H1 (cell line): ENCODE results near the gene TECRL. TPM values are rescaled to one million over a fixed set of nuclear protein-coding genes. Genes with fewer than 3 reads are reported as not detected.

ENCODE experiments used
- CTCF ChIA-PET: fragments of 300-600 bp; sonication (Branson Sonifier 250); formaldehyde crosslinking; loops from one replicate; lab custom pipeline; 2021; ENCODE audit not compliant: partially characterized antibody; lab: Charles Lee
- POLR2A ChIA-PET: fragments of 300-600 bp; sonication (Branson Sonifier 250); formaldehyde crosslinking; loops from one replicate; lab custom pipeline; 2021; ENCODE audit warnings: inconsistent platforms; ENCODE audit not compliant: partially characterized antibody; lab: Charles Lee
- DNase-seq, 2 experiments: peaks; one replicate each; pipeline versions ENCODE4 v3.0.0 to v3.0.0-alpha.2; 2010 to 2022; ENCODE audit warnings: low spot score in 2 of 2, low read depth in 1 of 2, mixed read lengths in 1 of 2
- FAIRE-seq: peaks from 2 replicates; lab custom pipeline; 2011; peaks lifted over from hg19 to GRCh38; lab: Jason Lieb, UNC
- H2AFZ ChIP-seq: 2 replicates; pipeline ENCODE4 v1.8.1; 2012; ENCODE audit warnings: low read length, inconsistent platforms
- H2AK5ac ChIP-seq: 2 replicates; pipeline ENCODE4 v1.6.1; 2013; ENCODE audit warnings: low read depth, low read length
- H2BK120ac ChIP-seq: replicated peaks from 2 replicates; pipeline ENCODE3; 2013; ENCODE audit warnings: low read depth, low read length, inconsistent platforms
- H2BK12ac ChIP-seq: 2 replicates; pipeline ENCODE4 v1.6.1; 2013; ENCODE audit warnings: low read depth, low read length
- H2BK15ac ChIP-seq: 2 replicates; pipeline ENCODE4 v1.6.1; 2013; ENCODE audit warnings: low read length
- H2BK20ac ChIP-seq: 2 replicates; pipeline ENCODE4 v1.6.1; 2013; ENCODE audit warnings: low read length
- H2BK5ac ChIP-seq: 2 replicates; pipeline ENCODE4 v1.6.1; 2013; ENCODE audit warnings: low read depth, low read length
- H3K14ac ChIP-seq: 2 replicates; pipeline ENCODE4 v1.6.1; 2013; ENCODE audit warnings: inconsistent platforms; ENCODE audit not compliant: insufficient read length
- H3K18ac ChIP-seq: 2 replicates; pipeline ENCODE4 v1.6.1; 2013; ENCODE audit warnings: low read length; ENCODE audit errors: extremely low read depth
- H3K23ac ChIP-seq: 2 replicates; pipeline ENCODE4 v1.6.1; 2013; ENCODE audit warnings: inconsistent platforms; ENCODE audit not compliant: insufficient read length
- H3K23me2 ChIP-seq: 2 replicates; pipeline ENCODE4 v1.6.1; 2013; ENCODE audit warnings: low read depth, low read length
- H3K27ac ChIP-seq: 2 replicates; pipeline ENCODE4 v1.6.1; 2011; ENCODE audit warnings: low read depth, low read length, inconsistent platforms
- H3K27me3 ChIP-seq, 4 experiments: replicated peaks in 1 of 4; 1 replicate in 1 of 4; 2 replicates in 3 of 4; pipeline versions ENCODE4 v1.6.1 to v1.8.1; 2011 to 2013; ENCODE audit warnings: low read length in 3 of 4, mild to moderate bottlenecking in 3 of 4, inconsistent platforms in 2 of 4, mixed read lengths in 2 of 4, moderate library complexity in 1 of 4; ENCODE audit not compliant: control insufficient read depth in 3 of 4, insufficient read depth in 3 of 4; ENCODE audit errors: extremely low read depth in 1 of 4
- H3K36me3 ChIP-seq, 4 experiments: 2 replicates each; pipeline versions ENCODE4 v1.6.1 to v1.8.1; 2011 to 2013; ENCODE audit warnings: mild to moderate bottlenecking in 4 of 4, low read length in 3 of 4, moderate library complexity in 2 of 4, control low read depth in 1 of 4, inconsistent platforms in 1 of 4; ENCODE audit not compliant: insufficient read depth in 4 of 4, control insufficient read depth in 2 of 4
- H3K4ac ChIP-seq: replicated peaks from 2 replicates; pipeline ENCODE3; 2013; ENCODE audit warnings: low read length, low read depth, mixed read lengths, inconsistent platforms; ENCODE audit not compliant: insufficient read length
- H3K4me1 ChIP-seq, 4 experiments: replicated peaks in 1 of 4; 1 replicate in 1 of 4; 2 replicates in 3 of 4; pipeline versions ENCODE4 v1.6.1 to v1.8.1; 2011 to 2013; ENCODE audit warnings: low read length in 3 of 4, inconsistent platforms in 2 of 4, mixed read lengths in 1 of 4; ENCODE audit not compliant: insufficient read depth in 4 of 4, control insufficient read depth in 3 of 4
- H3K4me2 ChIP-seq, 2 experiments: 2 replicates each; pipeline versions ENCODE4 v1.6.1 to v1.8.1; 2011 to 2013; ENCODE audit warnings: low read depth in 2 of 2, low read length in 2 of 2, control low read depth in 1 of 2, inconsistent platforms in 1 of 2, mild to moderate bottlenecking in 1 of 2; ENCODE audit not compliant: insufficient read depth in 1 of 2
- H3K4me3 ChIP-seq, 4 experiments: fragments of 200-600, 300-600 bp in 1 of 4; sonication (generic), shearing (Covaris generic), sonication (Bioruptor Twin) in 1 of 4; 2 replicates each; pipeline versions ENCODE4 v1.5.1 to v1.8.1; 2011 to 2016; ENCODE audit warnings: low read length in 4 of 4, low read depth in 3 of 4, control low read depth in 2 of 4, inconsistent platforms in 2 of 4, mild to moderate bottlenecking in 2 of 4, mixed read lengths in 1 of 4, moderate library complexity in 1 of 4; ENCODE audit not compliant: insufficient read depth in 2 of 4; ENCODE audit errors: extremely low read depth in 1 of 4
- H3K56ac ChIP-seq: replicated peaks from 2 replicates; pipeline ENCODE3; 2013; ENCODE audit warnings: low read depth, mild to moderate bottlenecking, mixed read lengths, low read length, inconsistent platforms; ENCODE audit not compliant: insufficient read length
- H3K79me1 ChIP-seq: 2 replicates; pipeline ENCODE4 v1.6.1; 2013; ENCODE audit warnings: low read depth, low read length, control low read depth
- H3K79me2 ChIP-seq, 2 experiments: 2 replicates each; pipeline versions ENCODE4 v1.6.1 to v1.8.1; 2012 to 2013; ENCODE audit warnings: low read length in 2 of 2, mild to moderate bottlenecking in 2 of 2, inconsistent platforms in 1 of 2; ENCODE audit not compliant: insufficient read depth in 2 of 2, control insufficient read depth in 1 of 2
- H3K9ac ChIP-seq, 4 experiments: replicated peaks in 1 of 4; 1 replicate in 1 of 4; 2 replicates in 3 of 4; pipeline versions ENCODE4 v1.6.1 to v1.8.1; 2011 to 2013; ENCODE audit warnings: low read depth in 3 of 4, low read length in 3 of 4, control low read depth in 2 of 4, mild to moderate bottlenecking in 2 of 4, moderate library complexity in 2 of 4, inconsistent platforms in 1 of 4; ENCODE audit errors: extremely low read depth in 1 of 4
- H3K9me3 ChIP-seq, 2 experiments: 2 replicates each; pipeline versions ENCODE4 v1.6.1 to v1.8.1; 2012 to 2013; ENCODE audit warnings: mild to moderate bottlenecking in 2 of 2, moderate library complexity in 2 of 2, control low read depth in 1 of 2, inconsistent platforms in 1 of 2, low read depth in 1 of 2, low read length in 1 of 2, mixed read lengths in 1 of 2; ENCODE audit not compliant: insufficient read depth in 2 of 2
- H4K20me1 ChIP-seq, 2 experiments: replicated peaks in 1 of 2; 2 replicates each; pipeline versions ENCODE3 to v1.8.1; 2011 to 2013; ENCODE audit warnings: inconsistent platforms in 2 of 2, low read length in 2 of 2, mild to moderate bottlenecking in 1 of 2; ENCODE audit not compliant: insufficient read depth in 2 of 2, control insufficient read depth in 1 of 2
- H4K5ac ChIP-seq: 2 replicates; pipeline ENCODE4 v1.6.1; 2013; ENCODE audit warnings: low read length, low read depth, mixed read lengths, inconsistent platforms; ENCODE audit not compliant: insufficient read length
- H4K8ac ChIP-seq: 2 replicates; pipeline ENCODE4 v1.8.0; 2013; ENCODE audit warnings: mild to moderate bottlenecking, moderate library complexity, low read length, inconsistent platforms; ENCODE audit not compliant: insufficient read depth; ENCODE audit errors: extremely low read depth
- H4K91ac ChIP-seq: replicated peaks from 2 replicates; pipeline ENCODE3; 2013; ENCODE audit warnings: low read length, mixed read lengths, inconsistent platforms; ENCODE audit not compliant: insufficient read length
- HDAC2 ChIP-seq, 2 experiments: fragments of 300-600 bp in 1 of 2; sonication (generic) in 1 of 2; IDR thresholded peaks; 2 replicates each; pipeline ENCODE4 v1.6.1; 2011 to 2012; ENCODE audit warnings: low read depth in 2 of 2, low read length in 2 of 2, mild to moderate bottlenecking in 2 of 2, moderate library complexity in 2 of 2, borderline replicate concordance in 1 of 2, inconsistent platforms in 1 of 2
- JUND ChIP-seq: IDR thresholded peaks from 2 replicates; pipeline ENCODE4 v1.6.1; 2011; ENCODE audit warnings: mild to moderate bottlenecking, improper control_type of control experiment, low read length
- KDM4A ChIP-seq: IDR thresholded peaks from one replicate; pipeline ENCODE4 v1.7.1; 2012; ENCODE audit warnings: low read depth, mild to moderate bottlenecking, moderate library complexity, low read length, inconsistent platforms; ENCODE audit not compliant: severe bottlenecking
- KDM5A ChIP-seq: fragments of 200-600 bp; IDR thresholded peaks from 2 replicates; pipeline ENCODE4 v1.7.1; 2012; ENCODE audit warnings: mild to moderate bottlenecking, low read length, inconsistent platforms, mixed read lengths
- RFX5 ChIP-seq: IDR thresholded peaks from 2 replicates; pipeline ENCODE4 v1.6.1; 2011; ENCODE audit warnings: low read depth, low read length, improper control_type of control experiment, borderline replicate concordance
- RNF2 ChIP-seq: fragments of 200-900, 300-1000 bp; sonication (generic); IDR thresholded peaks from 2 replicates; pipeline ENCODE4 v1.7.1; 2016; ENCODE audit warnings: borderline replicate concordance, low read depth, mild to moderate bottlenecking, antibody characterized with exemption, low read length; ENCODE audit not compliant: poor library complexity, severe bottlenecking; ENCODE audit errors: missing control alignments
- SAP30 ChIP-seq: fragments of 300-600 bp; sonication (generic); IDR thresholded peaks from 2 replicates; pipeline ENCODE4 v1.7.1; 2012; ENCODE audit warnings: low read length, moderate library complexity, mild to moderate bottlenecking, inconsistent platforms; ENCODE audit not compliant: insufficient read depth, insufficient replicate concordance
- SIRT6 ChIP-seq: IDR thresholded peaks from one replicate; pipeline ENCODE4 v1.7.1; 2012; ENCODE audit warnings: low read length, inconsistent platforms
- TAF7 ChIP-seq: optimal IDR thresholded peaks from 2 replicates; pipeline ENCODE3; 2011; ENCODE audit warnings: low read depth, mild to moderate bottlenecking, inconsistent platforms, low read length, moderate library complexity, borderline replicate concordance
- TBP ChIP-seq: IDR thresholded peaks from 2 replicates; pipeline ENCODE4 v1.6.1; 2011; ENCODE audit warnings: low read depth, low read length, improper control_type of control experiment
- polyA plus RNA-seq, 7 experiments: library from polyadenylated mRNA; depleted of rRNA in 3 of 7; stranded (reverse) in 5 of 7; unstranded in 2 of 7; fragments of >200 nt in 5 of 7; fragments of 200-250 nt in 2 of 7; gene quantifications; 1 replicate in 5 of 7; 2 replicates in 1 of 7; 4 replicates in 1 of 7; pipeline versions ENCODE4 v1.2.1 to v1.2.3, GENCODE V29; 2011 to 2013; ENCODE audit warnings: missing spikeins in 2 of 7, mixed read lengths in 2 of 7
- total RNA-seq: library from RNA; stranded (reverse); fragmentation: NEBNext Ultra II Directional; extraction: Animal tissue kit (Norgen Biotek cat#: 25700); gene quantifications from 2 replicates; pipeline ENCODE4 v1.2.1, GENCODE V29; 2021
- TF ChIP-seq, protein P1 (sequence below): IDR thresholded peaks from 2 replicates; pipeline ENCODE4 v1.6.1; 2012; ENCODE audit warnings: low read length, inconsistent platforms
- TF ChIP-seq, protein P2 (sequence below): IDR thresholded peaks from 2 replicates; pipeline ENCODE4 v1.6.1; 2012; ENCODE audit warnings: inconsistent platforms

TECRL gene
- total and polyA plus RNA-seq, 2 of the 8 experiments (the other 6 are each of a cell fraction or from before 2014, with no cell fraction given): not detected

DNA sequence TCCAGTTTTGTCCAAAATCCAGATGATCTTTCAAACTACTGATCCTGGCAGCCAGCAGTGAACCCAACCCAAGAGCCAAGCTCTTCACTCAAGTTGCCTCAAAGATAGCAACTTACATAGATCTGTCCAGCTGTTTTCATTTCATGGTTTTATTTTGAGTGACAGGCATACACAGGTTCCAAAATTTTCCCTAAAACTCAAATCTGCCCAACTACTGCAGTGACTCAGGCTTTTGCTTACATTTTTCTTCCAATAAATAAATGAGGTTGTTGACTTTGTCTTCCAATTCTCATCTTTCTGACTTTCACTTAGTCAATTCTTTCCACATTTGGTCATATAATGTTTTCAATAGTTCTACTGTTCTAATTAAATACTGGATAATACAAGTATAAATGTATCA lies 158.8 kb downstream of the TECRL start:
- Histone ChIP-seq H2BK120ac (no peak overlapping the region), H3K14ac (no peak overlapping the region), H2BK20ac (no peak overlapping the region), H3K4me1 (no peaks in the 10 kb centered on the region), H4K8ac (no peak overlapping the region), H3K23me2 (no peaks in the 10 kb centered on the region), H2AFZ (no peak overlapping the region), H2BK5ac (no peak overlapping the region), H3K4me2 (no peak overlapping the region), H3K36me3 (no peaks in the 10 kb centered on the region; a peak in 1 of 8 replicates), H4K20me1 (no peaks in the 10 kb centered on the region), H3K9ac (no peak overlapping the region), H3K18ac (no peak overlapping the region), H4K5ac (no peak overlapping the region), H3K56ac (no peak overlapping the region), H3K9me3 (peaks cover 4% of the 10 kb centered on the region in 2 experiments; a peak in 3 of 4 replicates), H2AK5ac (no peak overlapping the region), H3K27ac (no peak overlapping the region), H3K23ac (no peak overlapping the region), H3K79me2 (no peaks in the 10 kb centered on the region), H4K91ac (no peak overlapping the region), H2BK12ac (no peak overlapping the region), H3K4ac (no peak overlapping the region), H3K79me1 (no peaks in the 10 kb centered on the region), H3K4me3 (no peak overlapping the region), H3K27me3 (no peaks in the 10 kb centered on the region), H2BK15ac (no peak overlapping the region)
- ChIA-PET POLR2A (no interaction called here), CTCF (no interaction called here)
- DNase-seq: no peak
- no peak for FAIRE-seq
- TF ChIP-seq HDAC2 (IDR thresholded peaks at IDR 0.05; ENCODE audit: borderline replicate concordance in 1 of 2, low read depth in 2 of 2, low read length in 2 of 2) (no peak), SIRT6 (no peak), SAP30 (no peak), TBP (no peak), RNF2 (no peak), KDM4A (no peak), KDM5A (no peak), RFX5 (no peak), JUND (no peak), TAF7 (no peak)
- TF ChIP-seq, protein P1, sequence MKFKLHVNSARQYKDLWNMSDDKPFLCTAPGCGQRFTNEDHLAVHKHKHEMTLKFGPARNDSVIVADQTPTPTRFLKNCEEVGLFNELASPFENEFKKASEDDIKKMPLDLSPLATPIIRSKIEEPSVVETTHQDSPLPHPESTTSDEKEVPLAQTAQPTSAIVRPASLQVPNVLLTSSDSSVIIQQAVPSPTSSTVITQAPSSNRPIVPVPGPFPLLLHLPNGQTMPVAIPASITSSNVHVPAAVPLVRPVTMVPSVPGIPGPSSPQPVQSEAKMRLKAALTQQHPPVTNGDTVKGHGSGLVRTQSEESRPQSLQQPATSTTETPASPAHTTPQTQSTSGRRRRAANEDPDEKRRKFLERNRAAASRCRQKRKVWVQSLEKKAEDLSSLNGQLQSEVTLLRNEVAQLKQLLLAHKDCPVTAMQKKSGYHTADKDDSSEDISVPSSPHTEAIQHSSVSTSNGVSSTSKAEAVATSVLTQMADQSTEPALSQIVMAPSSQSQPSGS: no peak
- TF ChIP-seq, protein P2, sequence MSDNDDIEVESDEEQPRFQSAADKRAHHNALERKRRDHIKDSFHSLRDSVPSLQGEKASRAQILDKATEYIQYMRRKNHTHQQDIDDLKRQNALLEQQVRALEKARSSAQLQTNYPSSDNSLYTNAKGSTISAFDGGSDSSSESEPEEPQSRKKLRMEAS: no peak
